H1 (cell line): ENCODE data around the gene CD247. TPM values are rescaled to one million over a fixed set of nuclear protein-coding genes. Genes with fewer than 3 reads are reported as not detected.

Source experiments
- CTCF ChIA-PET: fragments of 300-600 bp; sonication (Branson Sonifier 250); formaldehyde crosslinking; loops from one replicate; lab custom pipeline; 2021; ENCODE audit not compliant: partially characterized antibody; lab: Charles Lee
- POLR2A ChIA-PET: fragments of 300-600 bp; sonication (Branson Sonifier 250); formaldehyde crosslinking; loops from one replicate; lab custom pipeline; 2021; ENCODE audit warnings: inconsistent platforms; ENCODE audit not compliant: partially characterized antibody; lab: Charles Lee
- DNase-seq, 2 experiments: peaks; one replicate each; pipeline versions ENCODE4 v3.0.0 to v3.0.0-alpha.2; 2010 to 2022; ENCODE audit warnings: low spot score in 2 of 2, low read depth in 1 of 2, mixed read lengths in 1 of 2
- FAIRE-seq: peaks from 2 replicates; lab custom pipeline; 2011; peaks lifted over from hg19 to GRCh38; lab: Jason Lieb, UNC
- H2AFZ ChIP-seq: 2 replicates; pipeline ENCODE4 v1.8.1; 2012; ENCODE audit warnings: low read length, inconsistent platforms
- H2AK5ac ChIP-seq: 2 replicates; pipeline ENCODE4 v1.6.1; 2013; ENCODE audit warnings: low read depth, low read length
- H2BK120ac ChIP-seq: replicated peaks from 2 replicates; pipeline ENCODE3; 2013; ENCODE audit warnings: low read depth, low read length, inconsistent platforms
- H2BK12ac ChIP-seq: 2 replicates; pipeline ENCODE4 v1.6.1; 2013; ENCODE audit warnings: low read depth, low read length
- H2BK15ac ChIP-seq: 2 replicates; pipeline ENCODE4 v1.6.1; 2013; ENCODE audit warnings: low read length
- H2BK20ac ChIP-seq: 2 replicates; pipeline ENCODE4 v1.6.1; 2013; ENCODE audit warnings: low read length
- H2BK5ac ChIP-seq: 2 replicates; pipeline ENCODE4 v1.6.1; 2013; ENCODE audit warnings: low read depth, low read length
- H3K14ac ChIP-seq: 2 replicates; pipeline ENCODE4 v1.6.1; 2013; ENCODE audit warnings: inconsistent platforms; ENCODE audit not compliant: insufficient read length
- H3K18ac ChIP-seq: 2 replicates; pipeline ENCODE4 v1.6.1; 2013; ENCODE audit warnings: low read length; ENCODE audit errors: extremely low read depth
- H3K23ac ChIP-seq: 2 replicates; pipeline ENCODE4 v1.6.1; 2013; ENCODE audit warnings: inconsistent platforms; ENCODE audit not compliant: insufficient read length
- H3K23me2 ChIP-seq: 2 replicates; pipeline ENCODE4 v1.6.1; 2013; ENCODE audit warnings: low read depth, low read length
- H3K27ac ChIP-seq: 2 replicates; pipeline ENCODE4 v1.6.1; 2011; ENCODE audit warnings: low read depth, low read length, inconsistent platforms
- H3K27me3 ChIP-seq, 4 experiments: replicated peaks in 1 of 4; 1 replicate in 1 of 4; 2 replicates in 3 of 4; pipeline versions ENCODE4 v1.6.1 to v1.8.1; 2011 to 2013; ENCODE audit warnings: low read length in 3 of 4, mild to moderate bottlenecking in 3 of 4, inconsistent platforms in 2 of 4, mixed read lengths in 2 of 4, moderate library complexity in 1 of 4; ENCODE audit not compliant: control insufficient read depth in 3 of 4, insufficient read depth in 3 of 4; ENCODE audit errors: extremely low read depth in 1 of 4
- H3K36me3 ChIP-seq, 4 experiments: 2 replicates each; pipeline versions ENCODE4 v1.6.1 to v1.8.1; 2011 to 2013; ENCODE audit warnings: mild to moderate bottlenecking in 4 of 4, low read length in 3 of 4, moderate library complexity in 2 of 4, control low read depth in 1 of 4, inconsistent platforms in 1 of 4; ENCODE audit not compliant: insufficient read depth in 4 of 4, control insufficient read depth in 2 of 4
- H3K4ac ChIP-seq: replicated peaks from 2 replicates; pipeline ENCODE3; 2013; ENCODE audit warnings: low read length, low read depth, mixed read lengths, inconsistent platforms; ENCODE audit not compliant: insufficient read length
- H3K4me1 ChIP-seq, 4 experiments: replicated peaks in 1 of 4; 1 replicate in 1 of 4; 2 replicates in 3 of 4; pipeline versions ENCODE4 v1.6.1 to v1.8.1; 2011 to 2013; ENCODE audit warnings: low read length in 3 of 4, inconsistent platforms in 2 of 4, mixed read lengths in 1 of 4; ENCODE audit not compliant: insufficient read depth in 4 of 4, control insufficient read depth in 3 of 4
- H3K4me2 ChIP-seq, 2 experiments: 2 replicates each; pipeline versions ENCODE4 v1.6.1 to v1.8.1; 2011 to 2013; ENCODE audit warnings: low read depth in 2 of 2, low read length in 2 of 2, control low read depth in 1 of 2, inconsistent platforms in 1 of 2, mild to moderate bottlenecking in 1 of 2; ENCODE audit not compliant: insufficient read depth in 1 of 2
- H3K4me3 ChIP-seq, 4 experiments: fragments of 200-600, 300-600 bp in 1 of 4; sonication (generic), shearing (Covaris generic), sonication (Bioruptor Twin) in 1 of 4; 2 replicates each; pipeline versions ENCODE4 v1.5.1 to v1.8.1; 2011 to 2016; ENCODE audit warnings: low read length in 4 of 4, low read depth in 3 of 4, control low read depth in 2 of 4, inconsistent platforms in 2 of 4, mild to moderate bottlenecking in 2 of 4, mixed read lengths in 1 of 4, moderate library complexity in 1 of 4; ENCODE audit not compliant: insufficient read depth in 2 of 4; ENCODE audit errors: extremely low read depth in 1 of 4
- H3K56ac ChIP-seq: replicated peaks from 2 replicates; pipeline ENCODE3; 2013; ENCODE audit warnings: low read depth, mild to moderate bottlenecking, mixed read lengths, low read length, inconsistent platforms; ENCODE audit not compliant: insufficient read length
- H3K79me1 ChIP-seq: 2 replicates; pipeline ENCODE4 v1.6.1; 2013; ENCODE audit warnings: low read depth, low read length, control low read depth
- H3K79me2 ChIP-seq, 2 experiments: 2 replicates each; pipeline versions ENCODE4 v1.6.1 to v1.8.1; 2012 to 2013; ENCODE audit warnings: low read length in 2 of 2, mild to moderate bottlenecking in 2 of 2, inconsistent platforms in 1 of 2; ENCODE audit not compliant: insufficient read depth in 2 of 2, control insufficient read depth in 1 of 2
- H3K9ac ChIP-seq, 4 experiments: replicated peaks in 1 of 4; 1 replicate in 1 of 4; 2 replicates in 3 of 4; pipeline versions ENCODE4 v1.6.1 to v1.8.1; 2011 to 2013; ENCODE audit warnings: low read depth in 3 of 4, low read length in 3 of 4, control low read depth in 2 of 4, mild to moderate bottlenecking in 2 of 4, moderate library complexity in 2 of 4, inconsistent platforms in 1 of 4; ENCODE audit errors: extremely low read depth in 1 of 4
- H3K9me3 ChIP-seq, 2 experiments: 2 replicates each; pipeline versions ENCODE4 v1.6.1 to v1.8.1; 2012 to 2013; ENCODE audit warnings: mild to moderate bottlenecking in 2 of 2, moderate library complexity in 2 of 2, control low read depth in 1 of 2, inconsistent platforms in 1 of 2, low read depth in 1 of 2, low read length in 1 of 2, mixed read lengths in 1 of 2; ENCODE audit not compliant: insufficient read depth in 2 of 2
- H4K20me1 ChIP-seq, 2 experiments: replicated peaks in 1 of 2; 2 replicates each; pipeline versions ENCODE3 to v1.8.1; 2011 to 2013; ENCODE audit warnings: inconsistent platforms in 2 of 2, low read length in 2 of 2, mild to moderate bottlenecking in 1 of 2; ENCODE audit not compliant: insufficient read depth in 2 of 2, control insufficient read depth in 1 of 2
- H4K5ac ChIP-seq: 2 replicates; pipeline ENCODE4 v1.6.1; 2013; ENCODE audit warnings: low read length, low read depth, mixed read lengths, inconsistent platforms; ENCODE audit not compliant: insufficient read length
- H4K8ac ChIP-seq: 2 replicates; pipeline ENCODE4 v1.8.0; 2013; ENCODE audit warnings: mild to moderate bottlenecking, moderate library complexity, low read length, inconsistent platforms; ENCODE audit not compliant: insufficient read depth; ENCODE audit errors: extremely low read depth
- H4K91ac ChIP-seq: replicated peaks from 2 replicates; pipeline ENCODE3; 2013; ENCODE audit warnings: low read length, mixed read lengths, inconsistent platforms; ENCODE audit not compliant: insufficient read length
- BCL11A ChIP-seq, 2 experiments: IDR thresholded peaks; one replicate each; pipeline ENCODE4 v1.6.1; 2011; ENCODE audit warnings: low read depth in 2 of 2, low read length in 2 of 2, mild to moderate bottlenecking in 2 of 2
- EZH2 ChIP-seq: fragments of 200-600 bp; sonication (generic); IDR thresholded peaks from 2 replicates; pipeline ENCODE4 v1.7.1; 2012; ENCODE audit warnings: low read depth, mild to moderate bottlenecking, moderate library complexity, low read length, inconsistent platforms; ENCODE audit not compliant: severe bottlenecking
- SP4 ChIP-seq: IDR thresholded peaks from 2 replicates; pipeline ENCODE4 v1.6.1; 2012; ENCODE audit warnings: low read length, inconsistent platforms
- TAF7 ChIP-seq: optimal IDR thresholded peaks from 2 replicates; pipeline ENCODE3; 2011; ENCODE audit warnings: low read depth, mild to moderate bottlenecking, inconsistent platforms, low read length, moderate library complexity, borderline replicate concordance
- TBP ChIP-seq: IDR thresholded peaks from 2 replicates; pipeline ENCODE4 v1.6.1; 2011; ENCODE audit warnings: low read depth, low read length, improper control_type of control experiment
- TCF12 ChIP-seq: IDR thresholded peaks from 2 replicates; pipeline ENCODE4 v1.6.1; 2011; ENCODE audit warnings: low read depth, mild to moderate bottlenecking, low read length
- WGBS, 2 experiments: shearing (Covaris generic) in 1 of 2; methylation state at CpG; one replicate each; pipeline versions ENCODE4 v1.1.6 to v1.1.7; 2013 to 2015; ENCODE audit warnings: low lambda C conversion rate in 2 of 2, mixed read lengths in 2 of 2, inconsistent platforms in 1 of 2, low coverage in 1 of 2, missing lambda C conversion rate in 1 of 2; ENCODE audit not compliant: insufficient replicate concordance in 2 of 2, insufficient coverage in 1 of 2, insufficient read length in 1 of 2; ENCODE audit errors: extremely low coverage in 1 of 2, missing lambda C conversion rate in 1 of 2; 5-methylcytosine and 5-hydroxymethylcytosine counted together
- polyA plus RNA-seq, 7 experiments: library from polyadenylated mRNA; depleted of rRNA in 3 of 7; stranded (reverse) in 5 of 7; unstranded in 2 of 7; fragments of >200 nt in 5 of 7; fragments of 200-250 nt in 2 of 7; gene quantifications; 1 replicate in 5 of 7; 2 replicates in 1 of 7; 4 replicates in 1 of 7; pipeline versions ENCODE4 v1.2.1 to v1.2.3, GENCODE V29; 2011 to 2013; ENCODE audit warnings: missing spikeins in 2 of 7, mixed read lengths in 2 of 7
- total RNA-seq: library from RNA; stranded (reverse); fragmentation: NEBNext Ultra II Directional; extraction: Animal tissue kit (Norgen Biotek cat#: 25700); gene quantifications from 2 replicates; pipeline ENCODE4 v1.2.1, GENCODE V29; 2021
- TF ChIP-seq, protein P1 (sequence below): IDR thresholded peaks from 2 replicates; pipeline ENCODE4 v1.6.1; 2012; ENCODE audit warnings: low read length, inconsistent platforms

Gene CD247
- total and polyA plus RNA-seq, 2 of the 8 experiments (the other 6 are each of a cell fraction or from before 2014, with no cell fraction given), result 2.0 to 2.2 TPM

DNA sequence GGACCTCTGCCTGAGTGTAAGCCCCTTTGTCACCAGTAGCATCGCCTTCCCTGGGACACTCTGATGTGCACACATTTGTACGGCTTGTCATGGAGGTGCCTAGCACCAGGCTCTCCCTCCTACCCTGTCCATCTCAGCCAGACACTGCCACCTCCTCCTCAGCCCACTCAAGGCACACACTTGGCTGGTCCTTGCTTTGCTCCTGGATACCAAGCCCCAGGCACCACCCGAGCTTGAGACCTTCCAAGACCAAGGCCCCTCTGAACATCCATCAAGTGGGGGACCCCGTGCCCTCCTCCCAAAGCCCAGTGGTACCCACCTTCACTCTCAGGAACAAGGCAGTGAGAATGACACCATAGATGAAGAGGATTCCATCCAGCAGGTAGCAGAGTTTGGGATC is 78.0 kb downstream of the CD247 start:
- POLR2A ChIA-PET, result interaction anchor here (1.2 to 2.3 kb wide), 2 partner anchors 13 to 113 kb away, joined by 3 to 5 read pairs; partner anchors contain the start of gene CREG1
- no peak overlapping the region for H2BK20ac ChIP-seq
- peaks cover 2 to 8% (median 4%) of the 10 kb centered on the region in 4 experiments; a peak in 6 of 7 replicates for H3K4me1 ChIP-seq
- H4K20me1 ChIP-seq, result no peaks in the 10 kb centered on the region
- H2AK5ac ChIP-seq, result peak overlapping the region; percentile 60; the same call in 1 of the 2 replicates
- H4K5ac ChIP-seq, result no peak overlapping the region
- no peak overlapping the region; a peak in 1 of 4 replicates for H3K4me2 ChIP-seq
- H3K4me3 ChIP-seq, result no peak overlapping the region
- H2BK15ac ChIP-seq, result 0 out of 2 replicates have a peak overlapping the region, but pooled peaks have one; percentile 53
- DNase-seq (peak in 1 of 2 experiments; percentile 40), FAIRE-seq (no peak)
- WGBS, 2 experiments, result 91% methylated on average over 4 of the region's 4 CpGs; no CpG with 5 or more reads in 1 of the 2 experiments
- no peaks in the 10 kb centered on the region for H3K79me2 ChIP-seq
- no peak overlapping the region for H3K9ac ChIP-seq
- no peak overlapping the region for H3K56ac ChIP-seq
- peak overlapping the region; percentile 55; the same call in 1 of the 2 replicates for H2BK12ac ChIP-seq
- H3K36me3 ChIP-seq, result no peaks in the 10 kb centered on the region
- no peak overlapping the region for H2BK120ac ChIP-seq
- peaks cover 3 to 37% (median 26%) of the 10 kb centered on the region in 4 experiments for H3K27me3 ChIP-seq
- H4K8ac ChIP-seq, result no peak overlapping the region
- H2AFZ ChIP-seq, result no peak overlapping the region
- H3K4ac ChIP-seq, result peak overlapping the region; percentile 13
- no peak overlapping the region for H3K18ac ChIP-seq
- peak overlapping the region; percentile 25 for H4K91ac ChIP-seq
- CTCF ChIA-PET, result interaction anchor here (0.8 to 8.4 kb wide), 29 partner anchors 9 to 531 kb away, joined by 3 to 74 read pairs (median 4); partner anchors contain the start of gene CREG1
- no peaks in the 10 kb centered on the region for H3K79me1 ChIP-seq
- no peaks in the 10 kb centered on the region for H3K9me3 ChIP-seq
- no peak overlapping the region for H2BK5ac ChIP-seq
- TF ChIP-seq BCL11A (IDR thresholded peaks at IDR 0.05; ENCODE audit: low read depth in 2 of 2, low read length in 2 of 2) (no peak), EZH2 (no peak), TBP (no peak), SP4 (no peak), TCF12 (no peak), TAF7 (no peak)
- TF ChIP-seq, protein P1, sequence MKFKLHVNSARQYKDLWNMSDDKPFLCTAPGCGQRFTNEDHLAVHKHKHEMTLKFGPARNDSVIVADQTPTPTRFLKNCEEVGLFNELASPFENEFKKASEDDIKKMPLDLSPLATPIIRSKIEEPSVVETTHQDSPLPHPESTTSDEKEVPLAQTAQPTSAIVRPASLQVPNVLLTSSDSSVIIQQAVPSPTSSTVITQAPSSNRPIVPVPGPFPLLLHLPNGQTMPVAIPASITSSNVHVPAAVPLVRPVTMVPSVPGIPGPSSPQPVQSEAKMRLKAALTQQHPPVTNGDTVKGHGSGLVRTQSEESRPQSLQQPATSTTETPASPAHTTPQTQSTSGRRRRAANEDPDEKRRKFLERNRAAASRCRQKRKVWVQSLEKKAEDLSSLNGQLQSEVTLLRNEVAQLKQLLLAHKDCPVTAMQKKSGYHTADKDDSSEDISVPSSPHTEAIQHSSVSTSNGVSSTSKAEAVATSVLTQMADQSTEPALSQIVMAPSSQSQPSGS, result no peak
- H3K23me2 ChIP-seq, result peaks cover 7% of the 10 kb centered on the region; the same call in 1 of the 2 replicates
- no peak overlapping the region for H3K27ac ChIP-seq
- no peak overlapping the region for H3K14ac ChIP-seq
- no peak overlapping the region for H3K23ac ChIP-seq
